Keratinocyte (primary cell): ENCODE results near the gene S100A1.

Experiments used
- EZH2 ChIP-seq: IDR thresholded peaks from one replicate; pipeline ENCODE4 v1.6.1; 2012; ENCODE audit warnings: inconsistent platforms, mild to moderate bottlenecking, low read length, moderate library complexity
- TF ChIP-seq, protein P1 (sequence below), 3 experiments: IDR thresholded peaks in 1 of 3; conservative IDR thresholded peaks in 1 of 3; optimal IDR thresholded peaks in 1 of 3; 2 replicates in 2 of 3; 3 replicates in 1 of 3; pipeline versions ENCODE3 to v1.5.1; 2011; ENCODE audit warnings: low read length in 3 of 3, mild to moderate bottlenecking in 3 of 3, moderate library complexity in 2 of 3, control low read depth in 1 of 3, inconsistent platforms in 1 of 3; ENCODE audit not compliant: insufficient read depth in 2 of 3; ENCODE audit errors: extremely low read depth in 1 of 3

- TF ChIP-seq, protein P1, sequence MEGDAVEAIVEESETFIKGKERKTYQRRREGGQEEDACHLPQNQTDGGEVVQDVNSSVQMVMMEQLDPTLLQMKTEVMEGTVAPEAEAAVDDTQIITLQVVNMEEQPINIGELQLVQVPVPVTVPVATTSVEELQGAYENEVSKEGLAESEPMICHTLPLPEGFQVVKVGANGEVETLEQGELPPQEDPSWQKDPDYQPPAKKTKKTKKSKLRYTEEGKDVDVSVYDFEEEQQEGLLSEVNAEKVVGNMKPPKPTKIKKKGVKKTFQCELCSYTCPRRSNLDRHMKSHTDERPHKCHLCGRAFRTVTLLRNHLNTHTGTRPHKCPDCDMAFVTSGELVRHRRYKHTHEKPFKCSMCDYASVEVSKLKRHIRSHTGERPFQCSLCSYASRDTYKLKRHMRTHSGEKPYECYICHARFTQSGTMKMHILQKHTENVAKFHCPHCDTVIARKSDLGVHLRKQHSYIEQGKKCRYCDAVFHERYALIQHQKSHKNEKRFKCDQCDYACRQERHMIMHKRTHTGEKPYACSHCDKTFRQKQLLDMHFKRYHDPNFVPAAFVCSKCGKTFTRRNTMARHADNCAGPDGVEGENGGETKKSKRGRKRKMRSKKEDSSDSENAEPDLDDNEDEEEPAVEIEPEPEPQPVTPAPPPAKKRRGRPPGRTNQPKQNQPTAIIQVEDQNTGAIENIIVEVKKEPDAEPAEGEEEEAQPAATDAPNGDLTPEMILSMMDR (optimal IDR thresholded peaks at IDR 0.05 in 1 of 3, IDR thresholded peaks at IDR 0.05 in 1 of 3, conservative IDR thresholded peaks at IDR 0.05 in 1 of 3; ENCODE audit: extremely low read depth in 1 of 3, insufficient read depth in 2 of 3, low read length in 3 of 3), result no peak
- no peak for TF ChIP-seq EZH2
Observed at GRCh38 chr1:153609585-153609907, 18.7 kb upstream of the S100A1 start.
